HG02870 (cell line): Measurements from ENCODE around the gene RHOF.

Experiments
- ATAC-seq: cut with Tn5 transposase; IDR thresholded peaks from one replicate; pipeline ENCODE4 v1.9.1; 2021; ENCODE audit warnings: mild to moderate bottlenecking, moderate library complexity; ENCODE audit not compliant: unreplicated experiment

Gene RHOF, protein sequence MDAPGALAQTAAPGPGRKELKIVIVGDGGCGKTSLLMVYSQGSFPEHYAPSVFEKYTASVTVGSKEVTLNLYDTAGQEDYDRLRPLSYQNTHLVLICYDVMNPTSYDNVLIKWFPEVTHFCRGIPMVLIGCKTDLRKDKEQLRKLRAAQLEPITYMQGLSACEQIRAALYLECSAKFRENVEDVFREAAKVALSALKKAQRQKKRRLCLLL

DNA sequence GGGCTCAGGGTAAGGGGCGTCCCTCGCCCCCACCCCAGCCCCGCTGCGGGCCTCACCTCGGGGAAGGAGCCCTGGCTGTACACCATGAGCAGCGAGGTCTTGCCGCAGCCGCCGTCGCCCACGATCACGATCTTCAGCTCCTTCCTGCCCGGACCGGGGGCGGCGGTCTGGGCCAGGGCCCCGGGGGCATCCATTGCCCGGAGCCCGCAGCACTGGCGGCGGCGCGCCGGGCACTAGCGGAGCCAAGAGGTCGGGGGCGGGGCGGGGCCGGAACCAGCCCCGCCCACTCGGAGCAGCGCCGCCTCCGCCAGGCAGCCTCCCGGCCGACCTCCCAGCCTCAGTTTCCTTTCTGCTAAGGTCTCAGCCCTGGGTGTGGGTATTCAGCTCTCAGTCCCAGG is at the start of gene RHOF:
Gene RHOF, minus strand, starts transcription at position 249 of the 398 bp plus-strand sequence. Its CDS starts 55 bp downstream, at position 194.
- ATAC-seq: peak; percentile 12

DNA sequence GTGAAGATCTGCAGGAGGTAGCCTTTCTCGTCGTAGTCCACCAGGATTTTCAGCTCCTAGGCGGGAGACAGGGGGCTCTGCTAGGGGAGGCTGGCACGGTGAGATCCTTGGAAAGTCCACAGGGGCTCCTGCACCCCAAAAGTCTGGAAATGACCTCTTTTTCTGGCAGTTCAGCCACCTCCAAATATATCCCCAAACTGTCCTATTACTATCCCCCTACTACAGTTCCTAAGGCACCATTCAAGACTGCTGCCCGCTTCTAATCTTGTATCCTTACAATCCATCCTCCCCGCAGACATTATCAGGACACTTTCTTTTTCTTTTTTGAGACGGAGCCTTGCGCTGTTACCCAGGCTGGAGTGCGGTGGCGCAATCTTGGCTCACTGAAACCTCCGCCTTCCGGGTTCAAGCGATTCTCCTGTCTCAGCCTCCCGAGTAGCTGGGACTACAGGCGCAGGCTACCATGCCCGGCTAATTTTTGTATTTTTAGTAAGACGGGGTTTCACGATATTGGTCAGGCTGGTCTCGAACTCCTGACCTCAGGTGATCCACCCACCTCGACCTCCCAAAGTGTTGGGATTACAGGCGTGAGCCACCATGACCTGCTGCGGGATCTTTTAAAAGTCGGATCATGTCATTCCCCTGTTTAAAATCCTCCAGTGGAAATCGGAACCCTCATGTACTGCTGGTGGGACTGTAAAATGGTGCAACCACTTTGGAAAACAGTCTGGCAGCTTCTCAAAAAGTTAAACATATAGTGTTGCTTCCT is 46.7 kb upstream of the RHOF start:
- ATAC-seq: no peak

DNA sequence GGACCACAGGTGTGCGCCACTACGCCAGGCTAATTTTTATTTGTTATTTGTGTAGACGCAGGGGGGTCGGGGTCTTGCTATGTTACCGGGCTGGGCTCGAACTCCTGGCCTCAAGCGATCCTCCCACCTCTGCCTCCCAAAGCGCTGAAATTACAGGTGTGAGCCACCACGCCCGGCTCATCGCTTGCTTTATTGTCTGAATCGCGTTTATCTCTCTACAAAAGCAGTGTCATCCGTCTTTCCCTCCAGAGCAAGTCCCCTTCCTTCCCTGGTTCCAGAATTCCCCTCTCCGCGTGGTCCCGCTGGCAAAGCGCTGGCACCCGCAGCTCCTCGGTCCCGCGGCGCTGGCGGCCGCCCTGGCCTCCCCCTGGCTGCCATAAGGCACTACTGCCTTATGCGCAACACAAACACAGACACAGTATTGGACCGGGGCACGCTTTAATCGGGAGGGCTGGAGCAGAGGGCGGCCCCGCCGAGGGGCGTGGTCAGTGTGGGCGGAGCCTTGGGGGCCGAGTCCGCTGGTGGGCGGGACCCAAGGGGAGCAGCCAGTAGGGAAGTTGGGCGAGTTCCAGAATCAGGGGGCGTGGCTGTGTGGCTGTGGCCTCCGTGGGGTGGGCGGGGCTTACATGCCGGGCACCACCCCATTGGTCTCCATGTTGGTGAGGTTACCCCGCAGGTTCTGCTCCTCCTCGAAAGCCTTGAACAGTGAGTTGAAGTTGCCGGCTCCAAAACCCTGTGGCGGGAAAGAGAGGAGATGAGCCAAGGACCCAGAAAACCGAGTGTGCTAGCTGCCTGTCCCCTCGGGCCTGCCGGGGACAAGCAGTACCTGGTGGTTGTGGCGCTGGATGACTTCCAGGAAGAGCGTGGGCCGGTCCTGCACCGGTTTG is 45.9 kb upstream of the RHOF start:
- peak; percentile 89 for ATAC-seq

DNA sequence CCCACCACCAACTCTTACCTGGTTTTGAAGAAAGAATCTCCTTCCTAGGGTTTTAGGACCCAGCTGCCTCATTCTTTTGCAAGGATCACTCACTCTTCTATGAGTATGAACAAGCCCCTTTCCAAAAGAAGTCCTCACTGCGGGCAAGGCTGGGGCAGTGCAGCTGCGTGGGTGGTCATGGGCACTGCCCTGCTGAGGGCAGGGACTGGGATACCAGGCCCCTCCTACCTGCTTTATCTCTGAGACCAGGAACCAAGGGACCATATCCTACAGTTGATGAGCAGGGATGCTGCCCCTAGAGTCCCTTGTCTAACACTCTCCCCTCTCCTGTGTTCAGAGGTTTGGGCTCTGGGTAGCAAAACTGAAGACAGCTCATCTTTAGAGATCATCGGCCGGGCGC is 44.6 kb upstream of the RHOF start:
- no peak for ATAC-seq

DNA sequence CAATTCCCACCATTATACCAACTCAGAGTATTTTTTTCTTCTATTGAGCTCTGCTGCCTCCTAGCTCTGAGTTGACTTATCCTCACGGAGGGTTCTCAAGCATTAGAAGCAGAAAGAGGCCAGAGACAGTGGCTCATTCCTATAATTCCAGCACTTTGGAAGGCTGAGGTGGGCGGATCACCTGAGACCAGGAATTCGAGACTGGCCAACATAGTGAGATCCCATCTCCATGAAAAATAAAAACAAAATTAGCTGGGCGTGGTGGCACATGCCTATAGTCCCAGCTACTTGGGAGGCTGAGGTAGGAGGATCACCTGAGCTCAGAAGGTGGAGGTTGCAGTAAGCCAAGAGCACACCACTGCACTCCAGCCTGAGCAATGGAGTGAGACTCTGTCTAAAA is 44.2 kb upstream of the RHOF start:
- ATAC-seq: no peak

DNA sequence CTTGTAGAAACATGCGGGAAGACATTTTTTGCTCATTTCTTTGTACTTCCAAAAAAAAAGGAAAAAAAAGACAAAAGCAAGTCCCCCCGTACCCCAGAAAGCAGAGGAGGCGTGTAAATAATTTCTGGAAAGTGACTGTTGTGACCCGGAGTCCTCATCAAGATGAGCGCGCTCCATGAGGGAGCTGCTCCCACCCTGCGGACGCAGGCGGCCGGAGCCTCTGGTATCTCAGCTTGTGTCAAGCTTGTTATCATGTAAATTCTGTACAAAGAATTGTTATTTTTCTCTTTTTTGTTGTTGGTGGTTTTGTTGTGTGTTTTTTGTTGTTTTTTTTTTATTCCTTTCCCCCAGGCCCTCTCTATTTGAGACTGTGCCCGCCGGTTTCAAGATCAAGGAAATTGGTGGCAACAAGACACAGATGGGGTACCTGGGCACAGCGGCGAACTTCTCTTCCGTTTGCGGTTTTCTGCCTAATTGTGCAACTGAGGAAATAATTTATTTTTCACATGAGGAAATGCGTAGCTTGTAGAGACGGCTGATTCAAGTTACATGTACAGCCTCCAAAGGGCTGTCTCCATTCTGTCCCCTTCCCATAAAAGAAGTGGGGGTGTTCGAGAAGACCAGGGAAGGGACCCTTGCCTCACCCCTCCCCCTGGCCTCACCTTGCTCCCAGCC is 38.2 kb upstream of the RHOF start:
- ATAC-seq: no peak

DNA sequence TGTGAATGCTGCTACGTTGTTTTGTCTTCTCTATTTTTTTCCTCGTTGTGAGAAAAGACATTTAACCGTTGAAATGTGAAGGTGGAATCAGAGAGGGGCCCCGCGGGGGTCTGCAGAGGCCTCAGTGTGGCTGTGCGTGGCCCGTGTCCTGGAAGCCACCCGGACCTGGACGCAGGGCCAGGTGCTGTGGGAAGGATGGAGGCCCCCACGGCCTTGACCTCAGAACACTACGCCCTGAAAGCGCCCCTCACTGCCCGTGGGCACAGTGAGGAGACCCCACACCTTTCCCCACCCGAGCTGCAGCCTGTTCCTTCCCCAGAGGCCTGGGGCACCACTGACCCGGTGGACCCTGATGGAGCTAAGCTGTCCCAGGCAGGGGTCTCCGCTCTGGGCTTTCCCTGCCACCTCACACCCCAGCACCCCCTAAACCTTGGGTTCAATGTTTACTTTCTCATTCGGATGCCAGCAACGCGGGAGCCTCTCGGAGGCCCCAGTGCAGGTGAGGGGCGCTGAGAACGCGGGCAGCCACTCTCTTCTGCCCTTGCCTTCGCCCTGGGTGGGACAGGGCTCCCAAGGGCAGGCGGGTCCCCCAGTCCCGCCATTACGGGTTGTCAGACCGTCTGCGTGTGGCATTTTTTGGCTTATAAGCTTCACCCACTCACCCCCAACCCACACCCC is 37.2 kb upstream of the RHOF start:
- ATAC-seq: no peak

DNA sequence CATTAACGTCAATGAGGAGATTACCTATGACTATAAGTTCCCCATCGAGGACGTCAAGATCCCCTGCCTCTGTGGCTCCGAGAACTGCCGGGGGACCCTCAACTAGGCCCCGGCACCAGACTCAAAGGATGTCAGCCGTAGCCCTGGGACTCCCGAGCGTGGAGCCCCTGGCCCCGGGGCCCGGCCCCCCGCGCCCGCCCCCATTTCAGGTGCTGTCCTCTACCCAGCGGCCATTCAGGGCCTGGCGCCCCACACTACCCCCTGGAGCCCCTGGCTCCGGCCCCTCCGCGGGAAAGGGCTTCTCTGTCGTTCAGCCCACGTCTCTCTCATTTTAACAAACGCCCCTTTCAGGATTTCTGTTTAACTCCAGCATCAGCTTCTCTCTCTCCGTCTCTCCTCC is 36.6 kb upstream of the RHOF start:
- ATAC-seq: no peak

DNA sequence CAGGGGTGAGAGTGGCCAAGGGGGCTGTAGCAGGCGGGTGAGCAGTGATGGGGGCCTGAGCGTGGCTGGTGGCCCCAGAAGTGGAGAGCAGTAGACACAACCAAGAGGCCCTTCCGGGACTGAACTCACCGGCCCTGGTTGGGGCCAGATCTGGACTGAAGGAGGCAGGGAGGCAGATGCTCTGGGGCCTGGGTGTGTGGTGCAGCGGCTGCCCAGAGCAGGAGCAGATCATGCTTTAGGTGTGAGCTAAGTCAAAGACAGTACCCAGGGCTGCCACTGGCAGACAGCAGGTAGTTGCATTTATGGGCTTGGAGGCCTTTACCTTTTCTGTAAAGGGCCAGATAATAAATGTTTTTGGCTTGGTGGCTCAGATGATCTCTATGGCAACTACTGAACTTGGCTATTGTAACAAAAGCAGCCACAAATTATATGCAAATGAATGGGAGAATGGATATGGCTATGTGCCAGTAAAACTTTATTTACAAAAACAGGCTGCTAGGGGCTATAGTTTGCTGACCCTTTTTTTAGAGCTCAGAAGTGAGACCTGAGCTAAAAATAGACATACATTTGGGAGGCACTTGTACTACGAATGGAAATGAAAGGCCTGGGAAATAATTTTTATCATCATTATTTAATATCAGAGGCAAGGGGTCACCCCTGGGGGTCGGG is 35.9 kb upstream of the RHOF start:
- ATAC-seq: no peak

DNA sequence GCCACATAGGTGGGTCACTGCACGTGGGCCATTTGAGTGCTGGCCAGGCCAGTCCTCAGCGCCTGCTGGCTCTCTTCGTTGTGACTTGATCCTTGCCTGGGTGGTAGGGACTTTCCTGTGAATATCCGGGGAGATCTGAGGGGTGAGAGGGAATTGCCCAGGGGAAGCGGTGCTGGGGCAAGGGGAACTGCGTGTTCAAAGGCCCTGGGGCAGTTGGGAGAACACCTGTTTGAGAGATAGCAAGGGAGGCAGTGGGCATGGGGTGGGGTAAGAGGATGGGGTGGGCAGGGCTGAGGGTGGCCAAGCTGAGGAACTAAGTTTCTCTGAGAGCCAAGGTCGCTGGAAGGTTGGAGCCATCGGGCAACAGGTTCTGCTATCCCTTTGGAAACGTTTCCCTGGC is 35.3 kb upstream of the RHOF start:
- no peak for ATAC-seq

DNA sequence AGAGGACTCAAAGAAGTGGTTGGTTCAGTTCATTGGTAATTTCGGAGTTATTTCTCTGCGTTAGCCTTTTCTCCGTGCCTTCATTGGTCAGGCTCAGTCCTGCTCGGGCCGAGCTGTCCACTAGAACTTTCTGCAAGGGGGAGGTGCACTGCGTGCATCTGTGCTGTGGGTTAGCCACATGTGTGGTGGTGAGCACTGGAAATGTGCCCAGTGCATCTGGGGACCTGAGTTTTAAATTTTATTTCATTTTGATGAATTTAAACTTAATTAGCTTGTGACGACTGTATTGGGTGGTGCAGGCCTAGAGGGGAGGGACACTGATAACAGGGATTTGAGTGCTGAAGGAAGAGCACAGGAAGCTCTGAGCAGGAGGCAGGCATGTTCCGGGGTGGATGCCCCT is 34.8 kb upstream of the RHOF start:
- ATAC-seq: no peak

DNA sequence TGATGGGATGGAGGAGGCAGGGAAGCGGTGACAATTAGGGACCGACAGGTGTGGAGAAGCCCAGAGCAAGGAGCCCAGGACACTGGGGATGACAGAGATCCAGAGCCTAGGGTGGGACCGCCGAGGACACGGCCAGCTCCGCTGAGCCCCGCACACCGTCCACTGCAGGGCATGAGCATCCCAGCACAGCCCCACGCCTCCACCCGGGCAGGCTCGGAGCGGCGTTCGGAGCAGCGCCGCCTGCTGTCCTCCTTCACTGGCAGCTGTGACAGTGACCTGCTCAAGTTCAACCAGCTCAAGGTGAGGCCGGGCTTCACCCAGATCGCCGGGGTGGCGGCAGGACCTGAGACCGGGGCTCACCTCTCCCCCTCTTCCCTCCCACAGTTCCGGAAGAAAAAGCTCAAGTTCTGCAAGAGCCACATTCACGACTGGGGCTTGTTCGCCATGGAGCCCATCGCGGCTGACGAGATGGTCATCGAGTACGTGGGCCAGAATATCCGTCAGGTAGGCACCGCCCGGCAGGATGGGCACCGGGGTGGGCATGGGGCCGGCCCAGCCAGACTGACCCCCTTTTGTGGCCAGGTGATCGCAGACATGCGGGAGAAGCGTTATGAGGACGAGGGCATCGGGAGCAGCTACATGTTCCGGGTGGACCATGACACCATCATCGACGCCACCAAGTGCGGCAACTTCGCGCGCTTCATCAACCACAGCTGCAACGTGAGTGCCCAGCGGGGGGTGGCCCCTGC is 34.0 kb upstream of the RHOF start:
- ATAC-seq: no peak

DNA sequence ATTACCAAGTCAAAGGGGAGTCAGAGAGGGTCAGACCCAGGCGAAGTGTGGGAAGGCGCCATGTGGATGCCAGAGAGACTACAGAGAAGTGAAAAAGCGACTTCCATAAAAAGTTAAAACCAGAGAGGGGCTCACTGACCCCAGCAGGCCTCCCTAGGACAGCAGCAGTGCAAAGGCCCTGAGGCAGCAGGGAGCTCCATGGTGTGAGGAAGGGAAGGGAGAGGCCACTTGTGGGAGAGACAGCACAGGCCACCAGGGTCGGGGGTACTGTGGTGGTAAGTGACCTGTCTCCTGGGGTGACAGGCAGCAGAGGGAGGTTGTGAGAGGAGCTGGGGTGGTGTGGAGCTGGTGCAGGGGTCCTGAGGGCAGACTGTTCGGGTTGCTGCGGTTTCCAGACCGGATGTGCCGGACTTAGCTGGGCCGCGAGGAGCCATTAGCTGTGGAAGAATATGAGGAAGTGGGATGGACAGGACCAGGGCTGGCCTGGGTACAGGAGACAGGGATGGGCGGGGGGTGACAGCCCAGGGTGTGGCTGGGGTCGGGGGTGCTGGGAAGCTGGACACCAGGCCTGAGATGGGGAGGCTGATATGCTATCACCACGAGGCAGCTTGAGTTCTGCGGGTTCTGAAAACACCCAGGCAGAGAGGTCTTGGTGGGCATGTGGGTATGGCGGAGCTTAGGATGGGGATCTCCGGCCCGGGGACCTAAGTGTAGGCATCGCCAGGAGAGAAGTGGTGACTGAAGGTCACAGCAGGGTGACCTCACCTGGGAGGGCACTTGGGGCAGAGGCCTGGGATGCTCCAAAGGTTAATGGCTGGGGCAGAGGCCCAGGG is 33.0 kb upstream of the RHOF start:
- ATAC-seq: no peak

DNA sequence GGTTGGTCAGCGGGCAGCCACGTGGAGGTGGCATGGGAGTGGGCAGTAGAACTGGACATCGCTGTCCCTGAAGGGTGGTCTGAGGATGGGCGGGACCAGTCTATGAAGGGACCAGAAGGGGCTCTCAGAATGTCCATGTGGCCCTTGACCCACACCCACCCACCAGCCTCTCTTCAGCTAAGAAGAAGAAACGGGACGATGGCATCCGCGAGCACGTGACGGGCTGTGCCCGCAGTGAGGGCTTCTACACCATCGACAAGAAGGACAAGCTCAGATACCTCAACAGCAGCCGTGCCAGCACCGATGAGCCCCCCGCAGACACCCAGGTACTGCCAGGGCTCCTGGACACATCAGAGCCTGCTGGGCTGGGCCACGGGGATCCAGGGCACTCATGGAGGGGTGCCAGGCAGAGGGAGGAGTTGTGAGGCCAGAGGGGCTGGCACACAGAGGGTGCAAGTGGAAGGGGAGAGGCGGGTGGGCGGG is 31.6 kb upstream of the RHOF start:
- no peak for ATAC-seq

DNA sequence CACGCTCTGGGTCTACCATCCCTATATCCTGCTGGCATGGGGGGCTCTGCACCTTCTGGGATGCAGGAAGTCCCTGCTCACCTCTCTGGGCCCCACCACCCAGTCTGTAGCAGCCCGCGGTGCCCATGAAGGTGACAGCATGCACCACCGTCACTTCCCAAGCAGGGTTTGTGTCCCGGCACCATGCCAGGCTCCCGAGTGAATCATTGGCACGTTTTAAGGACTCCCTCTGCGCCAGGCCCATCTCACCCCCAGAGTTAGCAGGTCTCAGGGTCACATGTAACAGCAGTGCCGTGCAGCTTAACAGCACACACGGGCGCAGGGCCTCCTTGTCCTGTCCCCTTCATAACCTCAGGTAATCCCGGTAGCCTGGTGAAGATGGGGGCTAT is 30.2 kb upstream of the RHOF start:
- no peak for ATAC-seq

DNA sequence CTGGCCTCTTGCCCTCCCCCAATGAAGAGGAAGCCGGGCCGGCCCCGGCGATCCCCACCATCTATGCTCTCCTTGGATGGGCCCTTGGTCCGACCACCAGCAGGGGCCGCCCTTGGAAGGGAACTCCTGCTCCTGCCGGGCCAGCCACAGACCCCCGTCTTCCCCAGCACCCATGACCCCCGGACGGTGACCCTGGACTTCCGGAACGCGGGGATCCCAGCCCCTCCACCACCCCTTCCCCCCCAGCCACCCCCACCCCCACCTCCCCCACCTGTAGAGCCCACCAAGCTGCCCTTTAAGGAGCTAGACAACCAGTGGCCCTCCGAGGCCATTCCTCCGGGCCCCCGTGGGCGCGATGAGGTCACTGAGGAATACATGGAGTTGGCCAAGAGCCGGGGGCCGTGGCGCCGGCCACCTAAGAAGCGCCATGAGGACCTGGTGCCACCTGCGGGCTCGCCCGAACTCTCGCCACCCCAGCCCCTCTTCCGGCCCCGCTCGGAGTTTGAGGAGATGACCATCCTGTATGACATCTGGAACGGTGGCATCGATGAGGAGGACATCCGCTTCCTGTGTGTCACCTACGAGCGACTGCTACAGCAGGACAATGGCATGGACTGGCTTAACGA is 29.7 kb upstream of the RHOF start:
- ATAC-seq: no peak

DNA sequence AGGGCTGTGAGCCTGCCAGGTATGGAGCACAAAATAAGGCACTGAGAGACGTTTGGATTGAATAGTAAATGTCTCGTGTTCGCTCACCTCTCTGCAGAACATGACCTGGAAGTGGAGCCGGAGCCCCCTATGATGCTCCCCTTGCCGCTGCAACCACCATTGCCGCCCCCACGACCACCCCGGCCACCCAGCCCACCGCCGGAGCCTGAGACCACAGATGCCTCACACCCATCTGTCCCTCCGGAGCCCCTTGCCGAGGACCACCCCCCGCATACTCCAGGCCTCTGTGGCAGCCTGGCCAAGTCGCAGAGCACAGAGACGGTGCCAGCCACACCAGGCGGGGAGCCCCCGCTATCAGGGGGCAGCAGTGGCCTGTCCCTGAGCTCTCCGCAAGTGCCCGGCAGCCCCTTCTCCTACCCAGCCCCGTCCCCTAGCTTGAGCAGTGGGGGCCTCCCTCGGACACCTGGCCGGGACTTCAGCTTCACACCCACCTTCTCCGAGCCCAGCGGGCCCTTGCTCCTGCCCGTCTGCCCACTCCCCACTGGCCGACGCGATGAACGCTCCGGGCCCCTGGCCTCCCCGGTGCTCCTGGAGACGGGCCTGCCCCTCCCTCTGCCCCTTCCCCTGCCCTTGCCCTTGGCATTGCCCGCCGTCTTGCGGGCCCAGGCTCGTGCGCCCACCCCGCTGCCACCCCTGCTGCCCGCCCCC is 29.1 kb upstream of the RHOF start:
- no peak for ATAC-seq
